K562 treated with DMSO at 1 percent for 12 hours (cell line): ENCODE data around the gene HDGF. TPM values are rescaled to one million over a fixed set of nuclear protein-coding genes. Genes with fewer than 3 reads are reported as not detected.

ENCODE experiments used
- total RNA-seq: library from RNA; unstranded; fragments of 300-600 nt; gene quantifications from 2 replicates; pipeline ENCODE4 v1.2.3, GENCODE V29; 2022; ENCODE audit not compliant: insufficient read depth

Gene HDGF
- total RNA-seq, result 104 and 121 TPM in 2 replicates

GRCh38 chr1:156751451-156751756 is at the start of gene HDGF:
Gene HDGF, minus strand, starts transcription at chr1:156751675. Its CDS starts 246 bp downstream, at chr1:156751429.

GRCh38 chr1:156767101-156767878 is 15.8 kb upstream of the HDGF start, which contains the start of gene PRCC:
Gene PRCC, plus strand, starts transcription at chr1:156767535. Its CDS starts 237 bp downstream, at chr1:156767772.

GRCh38 chr1:156740741-156741480 is 10.6 kb downstream of the HDGF start, which contains the start of gene MRPL24:
Gene MRPL24, minus strand, starts transcription at chr1:156741088. Its CDS starts 2,384 bp downstream, at chr1:156738704.

GRCh38 chr1:156728599-156729462 is 22.6 kb downstream of the HDGF start, which contains the start of gene ISG20L2:
Gene ISG20L2, minus strand, starts transcription at chr1:156728766. Its CDS starts 1,114 bp downstream, at chr1:156727652.

GRCh38 chr1:156727926-156728598 is 23.4 kb downstream of the HDGF start, which contains the start of gene METTL25B:
Gene METTL25B, plus strand, starts transcription at chr1:156728469. Its CDS starts 636 bp downstream, at chr1:156729105.

GRCh38 chr1:156705321-156705917 is 46.1 kb downstream of the HDGF start, which contains the start of gene CRABP2:
Gene CRABP2, minus strand, starts transcription at chr1:156705583. Its CDS starts 137 bp downstream, at chr1:156705446.

Other genes with a start within 250 kb of the HDGF start
- 7.9 and 29.1 TPM in 2 replicates for gene IQGAP3, start 179.1 kb downstream of the HDGF start, total RNA-seq
- not detected in 2 replicates for gene TTC24, start 172.0 kb downstream of the HDGF start, total RNA-seq
- 105 and 129 TPM in 2 replicates for gene NAXE, start 159.9 kb downstream of the HDGF start, total RNA-seq
- 10.7 and 21.3 TPM in 2 replicates for gene GPATCH4, start 150.2 kb downstream of the HDGF start, total RNA-seq
- gene HAPLN2, start 132.3 kb downstream of the HDGF start, total RNA-seq, result 2.5 and 5.5 TPM in 2 replicates
- gene BCAN, start 109.6 kb downstream of the HDGF start, total RNA-seq, result 0.45 TPM in 1 of 2 replicates, not detected in the other
- 3.9 and 7.5 TPM in 2 replicates for gene NES, start 74.3 kb downstream of the HDGF start, total RNA-seq
- 2.3 and 5.5 TPM in 2 replicates for gene CRABP2, start 46.1 kb downstream of the HDGF start, total RNA-seq
- gene METTL25B, start 23.2 kb downstream of the HDGF start, total RNA-seq, result 64.9 and 67.8 TPM in 2 replicates
- gene ISG20L2, start 22.9 kb downstream of the HDGF start, total RNA-seq, result 23.3 and 39.7 TPM in 2 replicates
- 14.2 and 23.9 TPM in 2 replicates for gene MRPL24, start 10.6 kb downstream of the HDGF start, total RNA-seq
- gene PRCC, start 15.9 kb upstream of the HDGF start, total RNA-seq, result 70.5 and 109 TPM in 2 replicates
- 9.2 and 17.7 TPM in 2 replicates for gene SH2D2A, start 65.2 kb upstream of the HDGF start, total RNA-seq
- 0.19 and 0.37 TPM in 2 replicates for gene INSRR, start 107.4 kb upstream of the HDGF start, total RNA-seq
- gene NTRK1, start 109.2 kb upstream of the HDGF start, total RNA-seq, result 23.1 and 23.3 TPM in 2 replicates
- 1.8 and 2.6 TPM in 2 replicates for gene PEAR1, start 142.0 kb upstream of the HDGF start, total RNA-seq
- 0.43 TPM in 1 of 2 replicates, not detected in the other for gene LRRC71, start 169.0 kb upstream of the HDGF start, total RNA-seq